ENCODE results near the gene BOD1.

BOD1 gene

GRCh38 chr5:173653822-173654523 lies 37.5 kb upstream of the BOD1 start:
- Histone ChIP-seq H3K4me1 (ENCODE audit: control insufficient read depth in 1 of 2, insufficient read depth in 1 of 2, low read depth in 1 of 2, low read length in 1 of 2) (peaks cover 4 to 11% of the 10 kb centered on the region in 2 experiments), H3K36me3 (no peaks in the 10 kb centered on the region), H3K4me3 (ENCODE audit: low read depth in 1 of 2, low read length in 1 of 2) (no peak overlapping the region), H3K27ac (no peak overlapping the region), H3K27me3 (no peaks in the 10 kb centered on the region), H3K9me3 (no peaks in the 10 kb centered on the region)
- no peak for TF ChIP-seq CTCF (IDR thresholded peaks at IDR 0.05)

- no peak for TF ChIP-seq CTCF (IDR thresholded peaks at IDR 0.05)
- no peak overlapping the region for H3K27ac ChIP-seq
- no peak overlapping the region for H3K4me3 ChIP-seq (ENCODE audit: low read depth in 1 of 2, low read length in 1 of 2)
- no peaks in the 10 kb centered on the region for H3K36me3 ChIP-seq
- H3K9me3 ChIP-seq: no peaks in the 10 kb centered on the region
- H3K27me3 ChIP-seq: no peaks in the 10 kb centered on the region
- no peaks in the 10 kb centered on the region for H3K4me1 ChIP-seq (ENCODE audit: control insufficient read depth in 1 of 2, insufficient read depth in 1 of 2, low read depth in 1 of 2, low read length in 1 of 2)
Observed at GRCh38 chr5:173648308-173648866, 31.9 kb upstream of the BOD1 start.

GRCh38 chr5:173646692-173647091 lies 30.2 kb upstream of the BOD1 start:
- Histone ChIP-seq H3K9me3 (no peaks in the 10 kb centered on the region), H3K4me1 (ENCODE audit: control insufficient read depth in 1 of 2, insufficient read depth in 1 of 2, low read depth in 1 of 2, low read length in 1 of 2) (no peaks in the 10 kb centered on the region), H3K36me3 (no peaks in the 10 kb centered on the region), H3K27ac (no peak overlapping the region), H3K4me3 (ENCODE audit: low read depth in 1 of 2, low read length in 1 of 2) (no peak overlapping the region), H3K27me3 (no peaks in the 10 kb centered on the region)
- TF ChIP-seq CTCF (IDR thresholded peaks at IDR 0.05): no peak

- no peak for TF ChIP-seq CTCF (IDR thresholded peaks at IDR 0.05)
- no peaks in the 10 kb centered on the region for H3K9me3 ChIP-seq
- H3K4me3 ChIP-seq (ENCODE audit: low read depth in 1 of 2, low read length in 1 of 2): no peak overlapping the region
- H3K36me3 ChIP-seq: no peaks in the 10 kb centered on the region
- H3K27me3 ChIP-seq: no peaks in the 10 kb centered on the region
- no peaks in the 10 kb centered on the region for H3K4me1 ChIP-seq (ENCODE audit: control insufficient read depth in 1 of 2, insufficient read depth in 1 of 2, low read depth in 1 of 2, low read length in 1 of 2)
- no peak overlapping the region for H3K27ac ChIP-seq
Observed at GRCh38 chr5:173645890-173646574, 29.6 kb upstream of the BOD1 start.

- Histone ChIP-seq H3K9me3 (no peaks in the 10 kb centered on the region), H3K4me3 (ENCODE audit: low read depth in 1 of 2, low read length in 1 of 2) (no peak overlapping the region), H3K27ac (no peak overlapping the region), H3K36me3 (no peaks in the 10 kb centered on the region), H3K4me1 (ENCODE audit: control insufficient read depth in 1 of 2, insufficient read depth in 1 of 2, low read depth in 1 of 2, low read length in 1 of 2) (no peaks in the 10 kb centered on the region), H3K27me3 (no peaks in the 10 kb centered on the region)
- TF ChIP-seq CTCF (IDR thresholded peaks at IDR 0.05): no peak
Observed at GRCh38 chr5:173645437-173645807, 29.0 kb upstream of the BOD1 start.
